ENCODE data around the gene HS3ST5.
"Not testable (repeated sequence)": the region's sequence is repeated elsewhere in the genome, so short reads cannot be mapped to it uniquely, and the experiment has no call there.

The HS3ST5 gene

DNA sequence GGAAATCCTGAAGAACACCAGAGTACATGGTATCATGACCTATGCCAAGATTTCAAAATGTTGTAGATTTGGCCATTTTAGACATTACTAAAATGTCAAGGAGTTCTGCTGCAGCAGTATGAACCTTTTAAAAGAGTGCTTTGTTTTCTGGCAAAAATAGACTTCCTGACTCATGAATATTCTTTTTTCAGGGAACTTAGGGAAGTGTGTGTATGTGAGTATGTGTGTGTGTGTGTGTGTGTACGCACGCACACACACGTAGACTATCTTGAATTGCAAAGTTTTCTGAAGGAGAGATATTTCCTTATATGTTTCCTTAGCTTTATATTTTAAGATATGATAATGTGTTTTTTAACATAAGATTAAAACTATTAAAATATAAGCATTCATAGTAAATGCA, 161.2 kb downstream of the HS3ST5 start:
- DNase-seq, result no peak

DNA sequence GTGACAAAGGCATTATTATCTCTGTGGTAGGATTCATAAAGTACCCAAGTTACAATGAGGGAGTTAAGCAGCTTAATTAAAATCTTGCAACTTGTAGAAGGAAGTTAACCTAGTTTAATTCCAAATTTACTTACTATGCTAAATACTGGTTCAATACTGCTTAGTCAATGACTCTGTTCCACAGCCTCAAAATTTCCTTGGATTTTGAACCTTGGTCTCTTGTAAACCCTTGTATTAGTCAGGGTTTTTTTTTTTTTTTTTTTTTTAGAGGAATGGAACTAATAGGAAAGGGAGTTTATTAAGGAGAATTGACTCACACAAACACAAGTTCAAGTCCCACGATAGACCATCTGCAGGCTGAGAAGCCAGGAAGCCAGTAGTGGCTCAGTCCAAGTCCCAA, 163.4 kb downstream of the HS3ST5 start:
- DNase-seq, result no peak

DNA sequence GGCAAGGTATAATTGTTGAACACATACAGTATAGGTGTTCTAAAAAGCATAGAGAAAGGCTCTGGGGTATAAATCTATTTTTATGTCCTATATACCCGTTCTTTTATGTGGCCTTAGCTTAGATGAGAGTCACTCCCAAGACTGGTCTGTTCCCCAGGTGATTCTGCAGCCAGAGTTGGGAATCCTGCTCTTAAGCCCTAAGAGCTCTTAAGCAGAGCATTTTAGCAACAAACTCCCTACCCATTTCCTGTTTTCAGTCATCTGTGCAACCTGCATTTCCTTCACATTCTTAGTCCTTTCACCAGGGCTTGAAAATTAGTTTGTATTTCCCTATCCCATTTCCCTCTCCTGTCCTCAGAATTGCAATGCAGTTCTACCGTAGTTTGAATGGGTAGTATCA, 166.1 kb downstream of the HS3ST5 start:
- DNase-seq, result no peak

GRCh38 chr6:114172576-114173260, 170.1 kb downstream of the HS3ST5 start:
- no peak for DNase-seq

DNA sequence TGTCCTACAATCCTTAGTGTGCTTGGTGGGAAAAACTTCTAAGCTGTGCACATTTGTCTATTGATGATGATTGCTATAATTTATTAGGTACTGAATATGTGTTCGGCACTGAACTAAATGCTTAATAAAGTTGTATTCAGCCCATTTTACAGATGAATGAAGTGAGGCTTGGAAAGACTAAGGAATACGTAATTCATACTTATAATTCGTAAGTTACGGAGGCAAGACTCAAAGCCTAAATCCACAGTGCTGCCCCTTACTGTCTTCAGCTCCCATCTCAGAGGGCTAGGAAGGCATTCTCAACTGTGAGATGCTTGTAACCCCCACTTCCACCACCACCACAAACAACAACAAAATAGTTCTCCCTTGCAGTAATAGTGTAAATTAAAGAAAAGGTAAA, 171.3 kb downstream of the HS3ST5 start:
- no peak for DNase-seq

DNA sequence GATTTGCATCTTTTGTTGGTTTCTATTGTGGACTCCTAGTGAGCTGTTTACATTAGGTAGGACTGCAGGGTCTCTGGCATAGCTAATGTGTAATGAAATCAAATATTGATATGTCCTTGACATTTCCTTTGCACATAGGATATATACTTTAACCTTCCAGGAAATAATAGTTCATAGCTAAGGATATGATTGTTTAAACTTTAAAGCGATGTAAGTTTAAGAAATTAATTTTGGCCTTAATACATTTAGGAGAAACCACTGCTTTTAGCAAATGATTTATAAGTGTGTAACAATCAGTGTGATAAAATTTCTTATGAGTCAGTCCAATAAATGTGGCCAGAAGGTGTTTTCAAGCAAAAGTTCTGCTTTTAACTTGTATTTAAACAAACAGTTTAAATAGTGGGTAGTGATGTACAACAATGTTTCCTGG, 171.8 kb downstream of the HS3ST5 start:
- no peak for DNase-seq

- DNase-seq, result no peak
Observed at GRCh38 chr6:114170372-114170771, 172.5 kb downstream of the HS3ST5 start.

DNA sequence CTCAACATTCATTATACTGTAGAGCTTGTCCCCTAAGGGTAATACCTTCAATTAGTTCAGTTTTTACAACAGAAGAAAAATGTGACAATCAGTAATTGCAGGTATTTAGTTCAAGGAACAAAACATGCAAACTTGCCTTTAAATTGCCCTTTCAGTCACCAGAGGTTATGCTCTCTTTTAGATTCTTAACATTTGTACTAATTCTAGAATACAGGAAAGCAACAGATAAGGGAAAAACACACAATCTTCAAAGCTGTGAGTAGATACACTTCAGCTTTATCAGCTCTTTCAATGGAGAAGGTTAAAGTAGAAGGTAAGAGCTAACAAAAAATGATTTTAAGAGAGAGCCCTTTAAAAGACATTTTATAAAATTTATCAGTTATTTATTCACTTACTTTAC, 173.1 kb downstream of the HS3ST5 start:
- DNase-seq, result no peak

GRCh38 chr6:114167583-114168576, 174.9 kb downstream of the HS3ST5 start:
- no peak for DNase-seq

DNA sequence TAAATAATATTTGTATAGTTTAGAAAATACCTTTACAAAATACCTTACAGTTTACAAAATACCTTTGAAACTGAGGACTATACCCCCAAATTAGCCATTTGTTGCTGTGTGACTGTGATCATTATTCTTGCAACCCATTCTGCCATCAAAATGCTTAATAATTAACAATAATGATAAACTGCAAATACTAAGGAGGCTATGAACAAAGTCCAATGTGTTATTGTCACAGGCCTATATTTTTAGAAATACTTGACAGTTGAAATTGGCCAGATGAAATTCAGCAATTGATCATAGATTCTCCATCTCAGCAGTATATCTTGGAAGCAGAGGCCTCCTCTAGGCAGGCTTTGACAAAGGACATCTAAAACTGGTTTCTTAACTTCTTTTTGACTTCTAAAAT, 178.6 kb downstream of the HS3ST5 start:
- DNase-seq, result no peak

DNA sequence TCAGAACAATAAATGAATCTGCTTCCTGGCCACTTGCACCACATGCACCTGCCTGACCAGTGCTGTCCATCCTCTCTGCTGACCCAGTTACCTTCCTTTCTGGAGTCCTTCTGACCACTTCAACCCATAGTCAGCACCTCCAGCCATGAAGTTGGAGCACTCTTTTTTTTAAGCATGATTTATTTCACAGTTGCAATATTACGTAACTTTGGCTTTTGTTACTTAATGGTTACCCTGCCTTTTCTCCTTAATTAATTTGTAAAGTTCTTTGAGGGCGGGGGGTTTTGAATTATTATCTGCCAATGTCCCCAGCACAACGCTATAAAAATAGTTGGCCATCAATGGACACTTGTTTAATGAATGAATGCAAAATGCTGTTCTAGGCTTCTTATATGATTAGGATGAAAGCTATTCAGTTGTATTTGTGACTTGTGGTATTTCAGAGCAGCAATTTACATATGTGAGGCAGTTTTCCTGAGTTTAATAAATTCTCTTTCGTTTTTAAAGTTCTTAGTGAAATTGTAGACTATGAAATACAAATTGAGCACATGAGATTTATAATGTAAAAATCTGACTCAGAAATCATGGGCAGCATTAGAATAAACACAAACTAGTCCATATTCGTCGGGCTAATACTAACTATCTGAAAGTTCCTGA, 180.0 kb downstream of the HS3ST5 start:
- DNase-seq, result no peak

GRCh38 chr6:114160881-114161280, 181.9 kb downstream of the HS3ST5 start:
- DNase-seq, result no peak

DNA sequence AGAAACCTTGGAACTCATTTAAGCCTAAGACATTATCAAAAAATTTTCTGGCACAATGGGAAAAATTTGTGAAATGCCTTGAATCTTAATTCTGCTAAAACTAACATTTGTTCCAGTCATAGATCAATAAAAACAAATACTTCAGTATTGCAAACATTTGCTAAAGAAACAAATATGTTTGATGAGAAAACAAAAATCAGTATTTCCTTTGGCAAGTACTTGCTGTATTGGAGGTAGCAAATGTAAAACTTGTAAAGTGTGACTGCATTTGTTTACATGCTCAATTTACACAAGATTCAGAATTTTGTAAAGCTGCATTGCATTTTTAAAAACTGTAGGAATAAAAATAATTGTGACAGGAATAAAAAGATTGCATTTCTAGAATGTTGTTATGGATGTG, 183.1 kb downstream of the HS3ST5 start:
- no peak for DNase-seq

DNA sequence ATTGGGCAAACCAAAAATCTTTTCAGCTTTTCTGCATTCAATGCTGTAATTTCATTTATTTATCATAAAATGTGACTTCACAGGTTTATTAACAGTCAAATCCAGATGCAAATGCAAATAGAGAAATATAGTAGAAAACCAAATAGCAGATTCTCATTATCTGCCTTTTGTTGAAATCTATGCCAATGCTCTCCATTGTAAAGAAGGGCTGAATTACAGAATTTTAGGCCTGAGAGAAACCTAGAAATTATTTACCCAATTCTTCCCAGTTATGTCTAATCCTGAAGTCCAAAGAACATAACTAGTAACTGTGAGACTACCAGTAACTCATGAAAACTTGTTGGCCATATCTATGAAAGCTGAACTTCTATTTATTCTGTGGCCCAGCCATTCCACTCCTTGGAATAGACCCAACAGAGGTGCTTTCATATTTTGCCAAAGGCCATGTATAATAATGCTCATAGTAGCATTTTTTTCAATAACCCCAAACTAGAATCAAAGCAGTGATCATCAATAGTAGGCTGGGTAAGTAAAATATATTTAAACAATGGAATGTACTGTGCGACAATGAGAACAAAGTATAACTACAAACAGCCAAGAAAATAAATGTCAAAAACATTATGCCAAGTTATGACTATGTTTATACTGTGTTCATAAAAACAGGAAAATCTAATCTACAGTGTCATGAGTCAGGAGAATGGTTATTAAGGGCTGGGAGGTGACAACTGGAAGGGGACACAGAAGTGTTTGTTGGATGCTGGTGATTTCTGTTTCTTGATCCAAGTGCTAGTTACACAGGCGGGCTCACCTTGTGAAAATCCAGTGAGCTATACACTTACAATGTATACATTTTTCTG, 183.8 kb downstream of the HS3ST5 start:
- no peak for DNase-seq

DNA sequence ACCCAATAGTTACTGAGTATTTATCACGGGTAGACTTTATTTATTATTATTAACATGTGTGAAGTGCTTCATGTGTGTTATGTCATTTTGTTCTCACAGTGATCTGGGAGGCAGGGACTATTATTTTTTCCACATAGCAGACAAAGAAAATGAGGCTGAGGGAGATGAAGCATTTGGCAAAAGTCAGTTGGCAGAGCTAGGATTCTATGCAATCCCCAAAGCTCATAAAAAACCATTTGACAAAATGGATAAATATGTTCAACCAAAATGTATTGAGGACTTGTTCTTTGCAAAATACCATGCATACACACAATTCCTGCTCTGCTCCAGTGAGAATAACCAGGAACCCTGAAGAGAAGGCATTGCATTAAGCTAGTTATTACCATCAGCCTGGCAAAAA, 184.4 kb downstream of the HS3ST5 start:
- no peak for DNase-seq

GRCh38 chr6:114157848-114158247, 185.0 kb downstream of the HS3ST5 start:
- no peak for DNase-seq

GRCh38 chr6:114155763-114156162, 187.1 kb downstream of the HS3ST5 start:
- no peak for DNase-seq

GRCh38 chr6:114154812-114155211, 188.0 kb downstream of the HS3ST5 start:
- DNase-seq, result no peak

- no peak for DNase-seq
Observed at GRCh38 chr6:114153448-114153847, 189.4 kb downstream of the HS3ST5 start.

GRCh38 chr6:114151064-114151690, 191.6 kb downstream of the HS3ST5 start:
- DNase-seq, result no peak

DNA sequence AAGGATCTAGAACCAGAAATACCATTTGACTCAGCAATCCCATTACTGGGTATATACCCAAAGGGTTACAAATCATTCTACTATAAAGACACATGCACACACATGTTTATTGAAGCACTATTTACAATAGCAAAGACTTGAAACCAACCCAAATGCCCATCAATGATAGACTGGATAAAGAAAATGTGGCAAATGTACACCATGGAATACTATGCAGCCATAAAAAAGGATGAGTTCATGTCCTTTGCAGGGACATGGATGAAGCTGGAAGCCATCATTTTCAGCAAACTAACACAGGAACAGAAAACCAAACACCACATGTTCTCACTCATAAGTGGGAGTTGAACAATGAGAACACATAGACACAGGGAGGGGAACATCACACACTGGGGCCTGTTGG, 193.6 kb downstream of the HS3ST5 start:
- DNase-seq, result not testable (repeated sequence)

Measured in NCI-H524 treated with DMSO at 0.1 percent for 48 hours (cell line).